HG02840 (cell line): ENCODE data around the gene ADPGK.
"Not testable (repeated sequence)": the region's sequence is repeated elsewhere in the genome, so short reads cannot be mapped to it uniquely, and the experiment has no call there.

Source experiments
- ATAC-seq: cut with Tn5 transposase; IDR thresholded peaks from one replicate; pipeline ENCODE4 v1.9.1; 2021; ENCODE audit warnings: mild to moderate bottlenecking, moderate library complexity, moderate number of reproducible peaks; ENCODE audit not compliant: unreplicated experiment, low FRiP score

The ADPGK gene

DNA sequence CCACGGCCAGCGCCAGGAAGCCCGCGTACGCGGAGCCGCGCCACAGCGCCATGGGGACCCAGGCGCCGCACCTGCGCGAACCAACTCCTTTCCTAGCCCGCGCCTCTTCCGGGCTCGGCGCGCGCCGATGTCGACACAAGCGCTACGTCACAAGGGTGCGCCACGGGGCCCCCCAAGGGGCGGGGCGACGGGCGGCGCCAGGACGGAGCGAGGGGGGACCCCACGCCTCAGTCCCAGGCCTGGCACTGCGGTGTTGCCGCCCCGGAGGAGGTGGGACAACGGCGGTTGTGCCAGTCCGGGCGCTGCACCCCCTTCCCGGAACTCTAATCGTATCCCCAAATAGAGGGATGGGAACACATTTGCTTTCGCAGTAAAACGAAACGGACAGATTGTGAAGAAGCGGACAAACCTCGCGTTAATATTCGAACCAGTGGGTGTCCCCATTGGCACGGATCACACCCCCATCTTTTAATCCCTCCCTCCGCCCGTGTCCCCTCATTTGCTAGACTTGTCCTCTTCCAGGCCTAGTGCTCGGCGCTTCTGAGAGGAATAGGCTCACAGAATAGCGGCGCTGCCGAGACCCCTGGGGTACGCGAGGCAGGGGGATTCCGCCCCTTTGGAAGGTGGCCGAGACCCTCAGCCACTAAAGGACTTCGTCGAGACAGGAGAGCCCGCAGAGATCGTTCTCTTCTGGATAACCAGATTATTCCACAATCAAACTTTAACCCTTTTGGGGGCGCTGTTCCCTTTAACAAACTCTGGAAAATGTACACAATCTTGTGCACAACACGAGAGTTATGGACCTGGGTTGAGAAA, at the start of gene ADPGK:
TSS of gene ADPGK (minus strand) at position 119 of the 816 bp plus-strand sequence. CDS start at position 52, 67 bp downstream.
- peak; percentile 84 for ATAC-seq

DNA sequence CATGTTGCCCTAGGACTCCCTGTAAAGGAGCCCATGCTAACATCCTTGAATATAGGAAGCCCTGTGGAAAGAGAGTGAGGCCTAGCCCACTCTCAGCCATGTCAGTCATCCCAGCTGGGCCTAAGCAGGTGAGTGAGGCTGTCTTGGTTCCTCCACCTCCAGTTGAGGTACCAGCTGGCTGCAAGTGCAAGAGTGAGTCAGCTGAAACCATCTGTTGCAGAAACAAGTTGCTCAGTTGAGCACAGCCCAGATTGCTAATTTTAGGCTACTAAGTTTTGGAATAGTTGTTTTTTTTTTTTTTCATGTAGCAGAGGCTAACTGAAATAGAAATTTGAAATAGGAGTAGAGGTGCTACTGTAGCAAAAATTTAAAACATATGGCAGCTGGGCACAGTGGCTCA, 43.7 kb upstream of the ADPGK start:
- ATAC-seq: no peak

DNA sequence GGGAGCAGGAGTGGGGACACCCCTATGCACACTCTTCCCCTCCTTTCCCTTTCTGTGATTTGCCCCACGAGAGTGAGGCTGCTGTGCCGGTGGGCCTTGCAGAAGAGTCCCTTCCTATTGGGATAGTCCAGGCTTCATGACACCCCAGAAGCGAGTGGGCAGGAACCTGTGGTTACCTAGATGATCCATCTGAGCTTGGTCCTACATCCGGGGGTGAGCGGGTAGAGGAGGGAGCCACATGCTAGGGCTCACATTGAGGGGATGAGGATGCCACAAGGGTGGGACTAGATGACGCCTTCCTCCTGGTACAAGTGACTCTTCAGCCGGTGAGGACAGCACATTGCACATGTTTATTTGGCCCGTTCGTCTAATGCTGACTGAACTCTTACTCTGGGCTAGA, 43.1 kb upstream of the ADPGK start:
- no peak for ATAC-seq

- ATAC-seq: no peak
Measured at GRCh38 chr15:72825829-72826228, 42.3 kb upstream of the ADPGK start.

GRCh38 chr15:72824781-72825180, 41.2 kb upstream of the ADPGK start:
- no peak for ATAC-seq

DNA sequence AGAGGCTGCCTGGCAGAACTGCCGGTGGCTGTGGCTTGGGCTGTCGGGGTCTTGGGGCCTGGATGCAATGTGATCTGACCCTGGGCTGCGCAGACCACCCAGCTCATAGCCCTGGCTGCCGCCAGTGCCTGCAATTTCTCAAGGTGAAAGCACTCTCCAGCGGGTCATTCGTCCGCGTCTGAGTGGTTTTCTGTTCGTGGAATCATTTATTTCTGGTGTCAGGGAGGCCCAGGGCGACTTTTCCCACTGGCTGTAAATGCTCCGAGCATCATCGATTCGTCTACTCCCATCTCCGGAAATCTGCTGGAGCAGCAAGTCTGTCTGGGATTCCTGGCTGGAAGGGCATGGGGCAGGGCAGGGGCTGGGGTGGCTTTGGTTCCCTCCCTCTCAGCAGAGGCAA, 40.6 kb upstream of the ADPGK start:
- no peak for ATAC-seq

- no peak for ATAC-seq
Measured at GRCh38 chr15:72820278-72820677, 36.7 kb upstream of the ADPGK start.

DNA sequence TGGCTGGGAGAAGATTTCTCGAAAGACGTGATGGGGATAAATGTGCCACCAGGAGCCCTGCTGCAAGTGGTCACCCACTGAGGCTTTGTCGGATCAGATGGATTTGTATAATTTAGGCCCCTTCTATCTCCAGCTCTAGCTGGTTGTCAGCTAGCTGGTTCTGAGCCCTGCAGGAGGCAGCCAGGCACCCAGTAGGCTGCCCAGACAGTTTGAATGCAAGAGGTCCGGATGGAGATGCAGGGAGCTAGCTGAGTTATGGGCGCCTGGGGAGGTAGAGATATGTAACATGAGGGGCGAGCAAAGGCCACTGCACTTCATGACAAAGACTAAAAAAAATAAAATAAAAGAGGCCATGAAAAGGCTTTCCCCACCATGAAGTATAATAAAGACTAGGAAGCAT, 35.1 kb upstream of the ADPGK start:
- ATAC-seq: no peak

GRCh38 chr15:72813345-72814004, 29.9 kb upstream of the ADPGK start:
- ATAC-seq: no peak

DNA sequence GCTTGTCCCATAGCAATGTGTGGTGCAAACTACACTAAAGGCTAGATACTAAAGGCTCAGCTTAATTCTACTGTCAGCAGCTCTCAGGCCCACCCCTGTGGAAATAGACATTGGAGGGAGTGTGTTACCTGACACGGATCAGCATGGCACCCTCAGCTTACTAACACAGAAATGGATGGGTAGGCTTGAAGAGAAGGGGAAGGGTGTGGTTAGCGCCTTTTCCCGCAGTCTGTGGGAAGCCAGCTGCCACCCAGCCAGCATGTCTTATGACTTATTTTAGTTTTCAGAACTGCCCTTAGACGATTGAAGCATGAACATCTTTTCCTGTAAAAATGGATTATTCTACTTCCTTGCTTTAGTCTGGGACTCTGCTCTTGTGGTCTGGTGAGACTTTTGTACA, 25.8 kb upstream of the ADPGK start:
- no peak for ATAC-seq

DNA sequence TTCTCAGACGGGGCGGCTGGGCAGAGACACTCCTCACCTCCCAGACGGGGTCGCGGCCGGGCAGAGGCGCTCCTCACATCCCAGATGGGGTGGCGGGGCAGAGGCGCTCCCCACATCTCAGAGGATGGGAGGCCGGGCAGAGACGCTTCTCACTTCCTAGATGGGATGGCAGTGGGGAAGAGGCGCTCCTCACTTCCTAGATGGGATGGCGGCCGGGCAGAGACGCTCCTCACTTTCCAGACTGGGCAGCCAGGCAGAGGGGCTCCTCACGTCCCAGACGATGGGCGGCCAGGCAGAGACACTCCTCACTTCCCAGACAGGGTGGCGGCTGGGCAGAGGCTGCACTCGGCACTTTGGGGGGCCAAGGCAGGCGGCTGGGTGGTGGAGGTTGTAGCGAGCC, 23.8 kb upstream of the ADPGK start:
- not testable (repeated sequence) for ATAC-seq

GRCh38 chr15:72803006-72803405, 19.4 kb upstream of the ADPGK start:
- ATAC-seq: no peak

DNA sequence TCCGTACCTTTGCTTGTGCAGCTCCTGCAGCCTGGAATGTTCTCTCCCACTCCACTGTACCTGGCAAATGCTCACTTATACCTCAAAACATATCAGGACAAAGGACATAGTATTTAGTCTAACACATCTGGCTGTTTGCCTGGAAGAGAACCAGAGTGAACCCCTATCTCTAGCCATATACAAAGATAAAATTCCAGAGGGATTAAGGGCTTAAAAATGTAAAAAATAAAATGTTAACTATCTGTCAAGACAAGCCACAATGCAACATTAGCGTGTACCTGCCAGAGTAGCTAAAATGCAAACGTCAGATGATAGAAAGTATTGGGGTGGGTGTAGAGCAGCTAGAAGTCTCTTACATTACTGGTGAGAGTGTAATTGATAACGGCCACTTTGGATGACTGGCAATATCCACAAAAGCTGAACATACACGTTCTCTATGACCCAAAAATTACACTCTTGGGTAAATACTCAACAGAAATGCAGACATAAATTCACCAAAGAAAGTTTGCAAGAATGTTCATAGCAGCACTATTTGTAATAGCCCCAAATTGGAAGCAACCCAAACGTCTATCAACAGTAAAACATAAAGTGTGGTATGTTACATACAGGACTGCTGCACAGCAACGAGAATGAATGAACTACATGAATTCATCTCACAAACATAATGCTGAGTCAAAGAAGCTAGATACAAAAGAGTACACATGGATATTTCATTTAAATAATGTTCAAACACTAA, 18.2 kb upstream of the ADPGK start:
- ATAC-seq: no peak

- ATAC-seq: no peak
Measured at GRCh38 chr15:72800833-72801481, 17.4 kb upstream of the ADPGK start.

DNA sequence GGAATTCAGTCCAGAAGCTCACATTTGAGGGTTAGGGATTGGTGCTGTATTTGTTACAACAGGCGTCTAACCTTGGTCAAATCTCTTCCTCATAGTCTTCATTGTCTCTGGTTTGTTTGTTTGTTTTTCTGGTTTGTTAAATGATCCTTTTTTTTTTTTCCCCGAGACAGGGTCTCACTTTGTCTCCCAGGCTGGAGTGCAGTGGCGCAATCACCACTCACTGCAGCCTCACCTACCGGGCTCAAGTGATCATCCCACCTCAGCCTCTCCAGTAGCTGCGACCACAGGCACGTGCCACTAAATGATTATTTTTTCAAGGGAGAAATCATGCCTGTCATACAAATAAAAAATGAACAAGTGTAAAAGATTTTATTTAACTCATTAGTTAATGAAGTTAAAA, 14.3 kb upstream of the ADPGK start:
- ATAC-seq: no peak

DNA sequence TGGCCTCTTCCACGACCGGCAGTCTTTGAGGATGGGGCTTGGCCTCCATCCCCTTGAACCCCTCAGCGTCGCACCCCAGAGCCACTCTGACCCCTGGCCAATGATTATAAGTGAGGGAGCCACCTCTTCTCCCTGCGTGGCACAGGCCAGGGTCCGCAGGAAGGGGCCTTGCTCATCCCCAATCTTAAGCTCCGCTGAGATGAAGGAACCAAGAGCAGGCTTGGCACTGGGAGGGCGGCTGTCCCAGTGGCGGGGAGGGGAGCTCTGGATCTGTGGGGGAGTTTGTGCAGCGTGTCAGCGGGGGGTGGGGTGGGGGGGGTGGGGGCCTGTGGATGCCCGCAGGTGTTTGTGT, 13.8 kb upstream of the ADPGK start:
- ATAC-seq: no peak

DNA sequence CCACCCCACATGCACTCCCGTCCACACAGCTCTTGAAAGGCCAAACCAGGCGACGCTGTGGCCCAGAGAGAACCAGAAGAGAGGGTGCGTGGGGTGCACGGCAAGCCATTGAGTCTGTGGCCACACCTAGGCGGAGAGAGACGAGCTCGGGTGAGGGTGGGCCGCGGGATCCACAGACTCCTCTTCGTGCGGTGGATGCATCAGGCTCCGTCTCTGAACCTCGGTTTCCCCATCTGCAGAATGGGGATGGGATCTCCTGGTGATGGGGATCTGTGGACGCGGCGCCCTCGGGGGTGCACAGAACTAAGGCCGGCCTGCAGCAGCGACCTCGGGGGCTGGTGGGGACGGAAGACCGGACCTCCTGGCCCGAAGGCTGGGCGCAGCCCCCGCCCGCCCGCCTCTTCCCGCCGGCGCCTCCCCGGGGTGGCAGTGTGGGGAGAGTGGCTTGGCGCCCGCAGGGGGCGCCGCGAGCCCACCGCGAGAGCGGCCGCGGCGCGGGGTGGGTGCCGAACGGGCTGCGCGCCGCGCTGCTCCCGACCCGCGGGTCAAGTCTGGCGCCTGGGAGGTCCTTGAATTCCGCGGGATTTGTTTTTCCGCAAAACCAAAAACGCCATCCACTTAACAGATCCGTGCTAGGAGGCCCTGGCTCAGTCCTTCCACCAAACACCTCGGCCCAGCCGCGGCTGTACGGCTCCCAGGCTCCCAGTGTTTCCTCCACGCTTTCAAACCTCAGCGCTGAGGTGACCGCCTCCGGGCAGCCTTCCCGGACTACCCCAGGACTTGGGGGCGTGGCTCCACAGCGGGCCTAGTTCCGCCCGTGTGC, 13.2 kb upstream of the ADPGK start:
- no peak for ATAC-seq

GRCh38 chr15:72796210-72796514, 12.6 kb upstream of the ADPGK start:
- no peak for ATAC-seq

DNA sequence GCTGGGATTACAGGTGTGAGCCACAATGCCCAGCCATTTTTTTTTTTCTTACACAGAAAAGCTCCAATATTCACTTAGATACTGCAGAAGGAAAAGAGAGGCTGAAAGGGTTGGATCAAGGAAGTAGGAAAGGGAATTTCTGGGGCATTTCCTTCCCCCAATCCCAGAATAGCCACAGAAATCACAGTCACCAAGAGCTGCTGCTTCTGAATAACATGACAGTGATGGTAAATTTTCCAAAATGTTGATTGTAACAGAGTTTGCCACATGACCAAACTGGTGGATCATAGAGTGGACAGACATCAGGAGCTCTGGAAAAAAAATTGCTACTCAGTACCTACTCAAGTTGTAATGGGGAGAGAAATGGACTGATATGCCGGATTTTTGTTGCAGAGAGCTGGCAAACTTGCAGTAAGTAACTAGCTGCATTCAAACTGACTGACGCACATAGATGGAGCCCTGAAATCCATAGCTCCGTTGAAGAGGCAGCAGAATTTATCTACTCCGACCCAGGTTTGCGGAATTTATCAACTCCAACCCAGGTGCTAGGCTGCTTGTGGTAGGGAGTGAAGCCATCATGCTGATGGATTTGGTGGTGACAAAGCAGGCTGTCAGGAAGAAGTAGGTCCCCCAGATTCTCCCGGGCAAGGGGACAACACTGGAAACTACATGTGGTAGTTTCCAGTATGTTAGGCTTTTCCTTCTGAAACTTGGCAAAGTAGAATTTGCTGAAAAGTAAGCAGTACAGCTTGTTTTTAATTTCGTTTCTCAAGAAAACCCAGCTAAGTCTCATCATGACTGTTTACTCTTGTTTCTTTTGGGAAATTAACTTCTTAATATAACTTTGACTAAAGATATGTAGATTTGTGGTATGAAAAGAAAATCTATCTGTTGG, 10.5 kb upstream of the ADPGK start:
- ATAC-seq: no peak
